GM18520 (cell line): ENCODE results near the gene KEL.

Source experiments
- ATAC-seq: cut with Tn5 transposase; IDR thresholded peaks from one replicate; pipeline ENCODE4 v1.9.1; 2021; ENCODE audit not compliant: unreplicated experiment

Gene KEL

GRCh38 chr7:142963993-142964392, 1.8 kb upstream of the KEL start:
- no peak for ATAC-seq

- ATAC-seq = no peak
Observed at GRCh38 chr7:142962991-142963390, 828 bp upstream of the KEL start.

- no peak for ATAC-seq
Observed at GRCh38 chr7:142961595-142961972, 579 bp downstream of the KEL start.

- ATAC-seq = no peak
Observed at GRCh38 chr7:142960955-142961512, 1.1 kb downstream of the KEL start.

- ATAC-seq = no peak
Observed at GRCh38 chr7:142959202-142959601, 3.0 kb downstream of the KEL start.

- no peak for ATAC-seq
Observed at GRCh38 chr7:142957723-142958122, 4.4 kb downstream of the KEL start.

GRCh38 chr7:142956951-142957623, 5.1 kb downstream of the KEL start:
- no peak for ATAC-seq

- peak; percentile 94 for ATAC-seq
Observed at GRCh38 chr7:142954680-142955268, 7.4 kb downstream of the KEL start.

- ATAC-seq = no peak
Observed at GRCh38 chr7:142950235-142950634, 11.9 kb downstream of the KEL start.

GRCh38 chr7:142948603-142949002, 13.6 kb downstream of the KEL start:
- no peak for ATAC-seq

GRCh38 chr7:142945001-142945400, 17.2 kb downstream of the KEL start:
- no peak for ATAC-seq

GRCh38 chr7:142943706-142944268, 18.4 kb downstream of the KEL start:
- no peak for ATAC-seq

GRCh38 chr7:142942746-142943145, 19.4 kb downstream of the KEL start:
- no peak for ATAC-seq

GRCh38 chr7:142941541-142941940, 20.6 kb downstream of the KEL start:
- no peak for ATAC-seq

GRCh38 chr7:142940966-142941535, 21.1 kb downstream of the KEL start:
- ATAC-seq = no peak

GRCh38 chr7:142939226-142939910, 22.8 kb downstream of the KEL start, which contains the start of gene LLCFC1:
Gene LLCFC1 (plus strand): TSS chr7:142939484. CDS start chr7:142939622, 138 bp downstream.
- ATAC-seq = no peak

GRCh38 chr7:142938611-142939010, 23.6 kb downstream of the KEL start:
- ATAC-seq = no peak

GRCh38 chr7:142935941-142936565, 26.1 kb downstream of the KEL start:
- ATAC-seq = no peak

- ATAC-seq = no peak
Observed at GRCh38 chr7:142934056-142934455, 28.1 kb downstream of the KEL start.

GRCh38 chr7:142933624-142934023, 28.5 kb downstream of the KEL start, which contains the start of gene TRPV5:
Gene TRPV5 (minus strand): TSS chr7:142933746. CDS start chr7:142933459, 287 bp downstream.
- ATAC-seq = no peak

- no peak for ATAC-seq
Observed at GRCh38 chr7:142933092-142933475, 29.1 kb downstream of the KEL start.
